B cell (primary cell): ENCODE results near the gene PPP1R16B. TPM values are rescaled to one million over a fixed set of nuclear protein-coding genes. Genes with fewer than 3 reads are reported as not detected.

Experiments
- ATAC-seq: fragments of 200-7000 bp; cut with Tn5 transposase; one replicate; pipeline ENCODE4 v1.10.0; 2021; ENCODE audit warnings: low read depth, mild to moderate bottlenecking, moderate number of reproducible peaks, moderate library complexity
- CTCF ChIA-PET: fragments of 350-600 bp; sonication (Branson Sonifier 250); formaldehyde crosslinking; loops from one replicate; lab custom pipeline; 2021; ENCODE audit warnings: antibody characterized with exemption, inconsistent platforms; lab: Charles Lee
- POLR2A ChIA-PET: fragments of 350-600 bp; sonication (Branson Sonifier 250); formaldehyde crosslinking; loops from one replicate; lab custom pipeline; 2021; ENCODE audit warnings: antibody characterized with exemption; lab: Charles Lee
- DNase-seq: peaks from one replicate; pipeline ENCODE4 v3.0.0; 2013
- H2AFZ ChIP-seq: 2 replicates; pipeline ENCODE4 v1.6.1; 2012; ENCODE audit warnings: mild to moderate bottlenecking, low read depth, low read length; ENCODE audit not compliant: insufficient read depth, poor library complexity, severe bottlenecking
- H3K27ac ChIP-seq, 2 donors: 1 replicate in 1 of 2; 2 replicates in 1 of 2; pipeline ENCODE4 v1.5.1; 2012 to 2013; ENCODE audit warnings: low read length in 2 of 2, mild to moderate bottlenecking in 2 of 2, moderate library complexity in 1 of 2
- H3K27me3 ChIP-seq, 4 experiments: fragments of 200-600 bp in 1 of 4; sonication (generic) in 1 of 4; replicated peaks in 1 of 4; 1 replicate in 2 of 4; 2 replicates in 2 of 4; pipeline versions ENCODE4 v1.6.1 to v1.7.0; 2013 to 2016; ENCODE audit warnings: low read length in 3 of 4, mild to moderate bottlenecking in 2 of 4, mixed read lengths in 1 of 4, moderate library complexity in 1 of 4; ENCODE audit not compliant: insufficient read depth in 4 of 4, control insufficient read depth in 3 of 4; ENCODE audit errors: control extremely low read depth in 1 of 4
- H3K36me3 ChIP-seq, 2 experiments: replicated peaks in 1 of 2; 1 replicate in 1 of 2; 2 replicates in 1 of 2; pipeline versions ENCODE4 v1.6.1 to v1.7.1; 2013; ENCODE audit warnings: low read length in 1 of 2; ENCODE audit not compliant: insufficient read depth in 2 of 2, control insufficient read depth in 1 of 2; ENCODE audit errors: control extremely low read depth in 1 of 2, extremely low read depth in 1 of 2
- H3K4me1 ChIP-seq, 2 donors: fragments of 200-600 bp in 1 of 2; sonication (generic) in 1 of 2; 1 replicate in 1 of 2; 2 replicates in 1 of 2; pipeline versions ENCODE4 v1.5.1 to v1.6.1; 2013 to 2017; ENCODE audit warnings: low read length in 2 of 2; ENCODE audit not compliant: control insufficient read depth in 2 of 2, insufficient read depth in 2 of 2
- H3K4me2 ChIP-seq: replicated peaks from 2 replicates; pipeline ENCODE3; 2012; ENCODE audit warnings: mild to moderate bottlenecking, low read depth, low read length; ENCODE audit not compliant: poor library complexity, severe bottlenecking
- H3K4me3 ChIP-seq, 5 experiments: fragments of 200-600 bp in 1 of 5; sonication (generic) in 1 of 5; 1 replicate in 3 of 5; 2 replicates in 2 of 5; pipeline versions ENCODE4 v1.5.1 to v1.7.0; 2011 to 2016; ENCODE audit warnings: low read length in 4 of 5, mild to moderate bottlenecking in 4 of 5, low read depth in 2 of 5, control low read depth in 1 of 5, moderate library complexity in 1 of 5; ENCODE audit not compliant: insufficient read depth in 1 of 5; ENCODE audit errors: control extremely low read depth in 1 of 5, extremely low read depth in 1 of 5
- H3K79me2 ChIP-seq: fragments of 200-600 bp; sonication (generic); one replicate; pipeline ENCODE4 v1.6.0; 2016; ENCODE audit warnings: low read length; ENCODE audit not compliant: control insufficient read depth, insufficient read depth
- H3K9ac ChIP-seq: fragments of 200-600 bp; sonication (generic); 2 replicates; pipeline ENCODE4 v1.6.1; 2017; ENCODE audit warnings: mild to moderate bottlenecking, low read length, moderate library complexity
- H3K9me3 ChIP-seq, 3 donors: one replicate each; pipeline versions ENCODE4 v1.6.1 to v1.7.1; 2013; ENCODE audit warnings: low read length in 2 of 3; ENCODE audit not compliant: control insufficient read depth in 2 of 3, insufficient read depth in 1 of 3; ENCODE audit errors: control extremely low read depth in 1 of 3
- H4K20me1 ChIP-seq: 2 replicates; pipeline ENCODE4 v1.6.0; 2012; ENCODE audit warnings: mild to moderate bottlenecking, low read length; ENCODE audit not compliant: insufficient read depth, control insufficient read depth, poor library complexity, severe bottlenecking
- H3K27ac Mint-ChIP-seq: one replicate; pipeline ENCODE4 v1.8.0; 2021; ENCODE audit warnings: mixed read lengths
- H3K27me3 Mint-ChIP-seq: one replicate; pipeline ENCODE4 v1.8.0; 2021; ENCODE audit warnings: mixed read lengths
- H3K4me1 Mint-ChIP-seq: one replicate; pipeline ENCODE4 v1.8.0; 2021; ENCODE audit warnings: mixed read lengths
- H3K4me3 Mint-ChIP-seq: one replicate; pipeline ENCODE4 v1.8.0; 2021; ENCODE audit warnings: mixed read lengths
- H3K9me3 Mint-ChIP-seq: one replicate; pipeline ENCODE4 v1.8.0; 2022; ENCODE audit warnings: mixed read lengths; ENCODE audit not compliant: insufficient read depth
- EZH2 ChIP-seq: IDR thresholded peaks from 2 replicates; pipeline ENCODE4 v1.6.1; 2012; ENCODE audit warnings: borderline replicate concordance, low read depth, mild to moderate bottlenecking, moderate library complexity, low read length; ENCODE audit not compliant: insufficient read depth, poor library complexity, severe bottlenecking
- WGBS: methylation state at CpG from one replicate; pipeline ENCODE4 v1.1.5; 2013; ENCODE audit warnings: missing lambda C conversion rate; ENCODE audit not compliant: insufficient coverage; 5-methylcytosine and 5-hydroxymethylcytosine counted together
- intact Hi-C: fragments of 100-400 bp; cut with micrococcal nuclease; formaldehyde crosslinking; loops from one replicate; pipeline ENCODE4 v1.10.0; 2022
- polyA plus RNA-seq: library from polyadenylated mRNA; depleted of rRNA; stranded (reverse); fragments of >200 nt; gene quantifications from 2 replicates; pipeline ENCODE4 v1.2.3, GENCODE V29; 2012
- total RNA-seq, 2 donors: library from RNA; stranded (reverse); fragments of 120-200 nt in 1 of 2; gene quantifications; 1 replicate in 1 of 2; 2 replicates in 1 of 2; pipeline versions ENCODE4 v1.2.3 to v1.2.4, GENCODE V29; 2013 to 2022
- TF ChIP-seq, protein P1 (sequence below): fragments of 200-600 bp; IDR thresholded peaks from one replicate; pipeline ENCODE4 v1.8.0; 2022; ENCODE audit warnings: antibody characterized with exemption, mild to moderate bottlenecking

Gene PPP1R16B
- total and polyA plus RNA-seq, 2 donors (not counting 1 experiment from before 2014, with no cell fraction given) = 58.8 to 108 TPM

DNA sequence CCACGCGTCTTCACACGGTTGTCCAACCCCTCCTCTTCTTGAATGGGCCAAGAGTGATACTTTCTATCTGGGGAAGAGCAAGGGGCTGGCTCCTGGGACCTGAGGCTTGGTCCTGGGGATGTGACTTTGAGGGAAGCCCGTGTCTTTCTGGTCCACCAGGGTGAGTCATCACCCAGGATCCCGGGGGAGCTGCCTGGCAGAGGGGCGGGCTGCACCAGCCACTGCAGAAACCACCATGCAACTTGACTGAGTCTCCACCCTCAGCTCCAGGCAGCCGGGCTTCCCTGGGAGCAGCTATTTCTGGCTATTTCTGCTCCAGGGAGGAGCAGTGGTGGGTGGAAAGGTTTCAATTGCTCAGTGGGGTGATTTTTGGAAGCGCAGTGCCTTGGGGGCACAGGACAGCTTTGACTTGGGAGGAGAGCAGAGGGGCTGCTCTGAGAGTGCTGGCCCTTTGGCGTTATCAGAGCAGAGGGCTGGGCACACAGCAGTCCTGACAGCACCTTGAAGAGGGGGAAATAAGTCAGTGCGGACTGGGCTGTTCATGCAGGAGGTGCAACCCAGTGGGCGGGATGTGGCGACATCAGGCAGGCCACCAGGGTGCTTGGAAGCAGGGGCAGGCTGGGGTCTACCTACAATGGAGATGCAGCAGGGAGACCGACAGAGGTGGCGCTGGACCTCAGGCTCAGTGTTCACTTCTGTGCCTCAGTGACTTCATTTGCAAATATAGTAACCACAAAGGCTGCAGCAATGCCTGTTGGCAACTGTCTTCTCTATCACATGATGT lies 75.6 kb downstream of the PPP1R16B start:
- Histone ChIP-seq H2AFZ (no peak overlapping the region), H3K36me3 (peaks cover 0 to 17% of the 10 kb centered on the region in 2 experiments), H3K27ac (peak overlapping the region; percentile 66 to 99), H3K4me1 (peaks cover 92 to 99% of the 10 kb centered on the region in 2 donors), H3K9me3 (peaks cover 0 to 4% (median 0%) of the 10 kb centered on the region in 3 donors), H3K9ac (peak overlapping the region; percentile 34), H4K20me1 (peaks cover 20% of the 10 kb centered on the region), H3K79me2 (peaks cover 98% of the 10 kb centered on the region), H3K4me3 (no peak overlapping the region), H3K4me2 (peak overlapping the region; percentile 58), H3K27me3 (no peaks in the 10 kb centered on the region)
- Mint-ChIP-seq H3K27ac (peak overlapping the region; percentile 94), H3K4me3 (peak overlapping the region; percentile 82), H3K4me1 (peaks cover 91% of the 10 kb centered on the region), H3K9me3 (no peaks in the 10 kb centered on the region), H3K27me3 (no peaks in the 10 kb centered on the region)
- POLR2A ChIA-PET = interaction anchor here (0.9 to 3.1 kb wide), 2 partner anchors 10 to 74 kb away, joined by 4 to 20 read pairs; no protein-coding TSS in a partner anchor
- no peak for TF ChIP-seq EZH2
- TF ChIP-seq, protein P1, sequence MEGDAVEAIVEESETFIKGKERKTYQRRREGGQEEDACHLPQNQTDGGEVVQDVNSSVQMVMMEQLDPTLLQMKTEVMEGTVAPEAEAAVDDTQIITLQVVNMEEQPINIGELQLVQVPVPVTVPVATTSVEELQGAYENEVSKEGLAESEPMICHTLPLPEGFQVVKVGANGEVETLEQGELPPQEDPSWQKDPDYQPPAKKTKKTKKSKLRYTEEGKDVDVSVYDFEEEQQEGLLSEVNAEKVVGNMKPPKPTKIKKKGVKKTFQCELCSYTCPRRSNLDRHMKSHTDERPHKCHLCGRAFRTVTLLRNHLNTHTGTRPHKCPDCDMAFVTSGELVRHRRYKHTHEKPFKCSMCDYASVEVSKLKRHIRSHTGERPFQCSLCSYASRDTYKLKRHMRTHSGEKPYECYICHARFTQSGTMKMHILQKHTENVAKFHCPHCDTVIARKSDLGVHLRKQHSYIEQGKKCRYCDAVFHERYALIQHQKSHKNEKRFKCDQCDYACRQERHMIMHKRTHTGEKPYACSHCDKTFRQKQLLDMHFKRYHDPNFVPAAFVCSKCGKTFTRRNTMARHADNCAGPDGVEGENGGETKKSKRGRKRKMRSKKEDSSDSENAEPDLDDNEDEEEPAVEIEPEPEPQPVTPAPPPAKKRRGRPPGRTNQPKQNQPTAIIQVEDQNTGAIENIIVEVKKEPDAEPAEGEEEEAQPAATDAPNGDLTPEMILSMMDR = no peak
- peak; percentile 34 for DNase-seq
- intact Hi-C loops = no loop called here
- peak; percentile 59 for ATAC-seq
- 56% methylated on average over 12 of the region's 14 CpGs for WGBS
- CTCF ChIA-PET = interaction anchor here (1.0 to 7.7 kb wide), 12 partner anchors 10 to 130 kb away, joined by 3 to 74 read pairs (median 6); partner anchors contain the start of gene PPP1R16B
